ENCODE measurements around the gene FGFR4.

Gene FGFR4

DNA sequence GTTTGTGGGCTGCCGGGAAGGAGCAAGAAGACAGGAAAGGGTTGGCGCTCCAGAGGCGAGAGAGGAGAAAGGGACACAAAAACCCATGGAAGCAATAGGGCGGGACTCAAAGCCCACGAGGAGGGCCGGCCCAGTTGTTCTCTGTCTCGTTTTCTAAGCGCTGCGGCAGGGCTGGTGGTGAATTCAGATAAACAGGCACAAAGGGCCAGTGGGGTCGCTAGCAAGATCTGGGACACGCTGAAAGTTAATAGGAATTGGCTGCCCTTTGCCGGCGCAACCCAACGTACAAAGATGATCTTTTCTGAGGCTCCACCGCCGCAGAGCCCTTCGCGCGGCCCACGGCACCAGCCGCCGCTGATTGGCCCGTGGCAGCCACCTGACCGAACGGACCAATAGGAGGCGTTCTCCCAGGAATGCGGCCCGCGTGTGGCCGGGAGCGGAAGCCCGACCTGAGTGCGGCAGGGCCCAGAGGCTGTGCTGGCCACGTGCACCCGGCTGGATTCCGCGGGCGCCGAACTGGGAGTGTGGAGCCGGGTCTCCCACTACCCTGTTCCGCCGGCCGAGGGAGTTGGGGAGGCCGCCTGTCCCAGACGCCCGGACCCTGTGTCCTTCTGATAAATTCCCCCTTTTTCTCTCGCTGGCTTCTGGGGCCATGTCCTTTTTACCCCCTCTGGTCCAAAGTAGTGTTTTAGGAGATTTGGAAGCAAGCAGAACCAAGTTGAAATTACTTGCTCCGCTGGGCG is 30.1 kb downstream of the FGFR4 start:
- H3K4me3 ChIP-seq (ENCODE audit: low read depth, low read length): no peak overlapping the region
- TF ChIP-seq CTCF (IDR thresholded peaks at IDR 0.05; ENCODE audit: low read depth, low read length): no peak

DNA sequence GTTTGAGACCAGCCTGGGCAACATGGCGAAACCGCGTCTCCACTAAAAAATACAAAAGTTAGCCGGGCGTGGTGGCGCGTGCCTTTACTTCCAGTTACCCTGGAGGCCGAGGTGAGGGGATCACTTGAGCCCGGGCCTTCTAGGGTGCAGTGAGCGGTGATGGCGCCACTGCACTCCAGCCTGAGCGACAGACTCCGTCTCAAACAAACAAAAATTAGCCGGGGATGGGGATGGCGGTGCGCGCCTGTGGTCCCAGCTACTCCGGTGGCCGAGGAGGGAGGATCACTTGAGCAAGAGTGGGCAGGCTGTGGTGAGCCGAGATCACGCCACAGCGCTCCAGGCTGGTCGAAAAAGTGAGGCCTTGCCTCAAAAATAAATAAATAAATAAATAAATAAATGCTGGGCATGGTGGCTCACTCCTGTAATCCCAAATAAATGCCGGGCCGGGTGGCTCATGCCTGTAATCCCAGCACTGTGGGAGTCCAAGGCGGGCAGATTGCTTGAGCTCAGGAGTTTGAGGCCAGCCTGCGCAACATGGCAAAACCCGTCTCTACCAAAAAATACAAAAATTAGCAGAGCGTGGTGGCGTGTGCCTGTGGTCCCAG is 30.8 kb downstream of the FGFR4 start:
- no peak overlapping the region for H3K4me3 ChIP-seq (ENCODE audit: low read depth, low read length)
- no peak for TF ChIP-seq CTCF (IDR thresholded peaks at IDR 0.05; ENCODE audit: low read depth, low read length)

DNA sequence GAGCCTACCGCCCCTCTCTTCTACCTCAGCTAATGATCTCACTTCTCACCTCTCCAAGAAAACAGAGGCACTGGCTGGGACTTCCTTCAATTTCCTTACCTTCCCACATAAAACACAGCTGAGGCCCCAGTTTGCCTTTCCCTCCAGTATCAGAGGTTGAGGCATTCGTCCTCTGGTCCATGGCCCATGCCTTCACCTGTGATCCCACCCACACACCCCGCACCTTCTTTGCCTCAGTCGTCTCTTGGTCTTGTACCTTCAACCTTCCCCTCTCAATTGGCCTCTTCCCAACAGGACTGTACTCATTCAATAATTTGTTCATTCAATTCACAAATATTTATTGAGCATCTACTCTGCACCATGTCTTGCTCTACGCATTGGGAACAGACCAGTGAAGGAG is 35.9 kb downstream of the FGFR4 start:
- no peak overlapping the region for H3K4me3 ChIP-seq (ENCODE audit: low read depth, low read length)
- TF ChIP-seq CTCF (IDR thresholded peaks at IDR 0.05; ENCODE audit: low read depth, low read length): no peak

- no peak overlapping the region for H3K4me3 ChIP-seq (ENCODE audit: low read depth, low read length)
- no peak for TF ChIP-seq CTCF (IDR thresholded peaks at IDR 0.05; ENCODE audit: low read depth, low read length)
These were observed 37.2 kb downstream of the FGFR4 start for GRCh38 chr5:177123789-177124485.

GRCh38 chr5:177124486-177124991 is 37.8 kb downstream of the FGFR4 start:
- no peak overlapping the region for H3K4me3 ChIP-seq (ENCODE audit: low read depth, low read length)
- no peak for TF ChIP-seq CTCF (IDR thresholded peaks at IDR 0.05; ENCODE audit: low read depth, low read length)

DNA sequence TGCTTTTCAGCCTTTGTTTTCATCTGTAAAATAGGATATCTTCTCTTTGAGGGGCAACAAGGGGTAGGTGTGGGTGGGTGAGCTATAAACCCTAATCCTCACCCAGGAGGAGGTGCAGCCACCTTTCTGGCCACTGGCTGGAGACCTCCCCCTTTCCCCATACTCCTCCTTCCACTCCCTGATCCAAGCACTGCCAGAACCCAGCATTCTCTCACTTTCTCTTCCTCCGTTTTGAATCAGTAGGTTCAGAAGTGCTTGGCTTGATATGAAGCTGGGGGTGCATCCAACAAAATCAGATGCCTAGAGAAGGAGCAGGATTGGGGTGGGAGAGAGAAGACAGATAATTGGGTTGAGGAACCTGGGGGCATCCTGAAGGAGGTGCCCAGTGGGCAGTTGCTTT is 40.1 kb downstream of the FGFR4 start:
- TF ChIP-seq CTCF (IDR thresholded peaks at IDR 0.05; ENCODE audit: low read depth, low read length): no peak
- H3K4me3 ChIP-seq (ENCODE audit: low read depth, low read length): no peak overlapping the region

DNA sequence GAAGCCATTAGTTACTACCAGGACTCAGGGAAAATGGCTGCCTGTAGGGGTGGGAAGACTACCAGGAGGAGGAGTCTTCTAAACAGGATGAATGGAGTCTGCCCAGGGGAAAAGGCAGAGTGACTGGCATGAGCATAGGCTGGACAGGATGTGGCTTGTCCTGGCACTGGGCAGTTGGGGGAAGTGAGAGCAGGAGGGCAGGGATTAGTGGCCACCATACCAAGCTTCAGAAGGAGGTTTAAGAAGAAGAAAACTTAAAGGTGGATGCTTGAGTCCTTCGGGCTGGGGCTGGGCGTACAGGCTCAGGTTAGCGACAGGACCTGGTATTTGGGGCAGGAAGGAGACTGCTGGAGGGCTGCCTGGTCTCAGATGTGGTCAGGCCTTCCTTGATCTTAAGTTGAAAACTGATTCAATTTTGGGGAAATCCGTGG is 41.9 kb downstream of the FGFR4 start:
- no peak for TF ChIP-seq CTCF (IDR thresholded peaks at IDR 0.05; ENCODE audit: low read depth, low read length)
- no peak overlapping the region for H3K4me3 ChIP-seq (ENCODE audit: low read depth, low read length)

Data from WI38 (cell line).